Measurements from ENCODE around the gene KCTD16. TPM values are rescaled to one million over a fixed set of nuclear protein-coding genes. Genes with fewer than 3 reads are reported as not detected.

The KCTD16 gene
- total RNA-seq, 1 donor from 2014 or later, result 5.6 TPM

DNA sequence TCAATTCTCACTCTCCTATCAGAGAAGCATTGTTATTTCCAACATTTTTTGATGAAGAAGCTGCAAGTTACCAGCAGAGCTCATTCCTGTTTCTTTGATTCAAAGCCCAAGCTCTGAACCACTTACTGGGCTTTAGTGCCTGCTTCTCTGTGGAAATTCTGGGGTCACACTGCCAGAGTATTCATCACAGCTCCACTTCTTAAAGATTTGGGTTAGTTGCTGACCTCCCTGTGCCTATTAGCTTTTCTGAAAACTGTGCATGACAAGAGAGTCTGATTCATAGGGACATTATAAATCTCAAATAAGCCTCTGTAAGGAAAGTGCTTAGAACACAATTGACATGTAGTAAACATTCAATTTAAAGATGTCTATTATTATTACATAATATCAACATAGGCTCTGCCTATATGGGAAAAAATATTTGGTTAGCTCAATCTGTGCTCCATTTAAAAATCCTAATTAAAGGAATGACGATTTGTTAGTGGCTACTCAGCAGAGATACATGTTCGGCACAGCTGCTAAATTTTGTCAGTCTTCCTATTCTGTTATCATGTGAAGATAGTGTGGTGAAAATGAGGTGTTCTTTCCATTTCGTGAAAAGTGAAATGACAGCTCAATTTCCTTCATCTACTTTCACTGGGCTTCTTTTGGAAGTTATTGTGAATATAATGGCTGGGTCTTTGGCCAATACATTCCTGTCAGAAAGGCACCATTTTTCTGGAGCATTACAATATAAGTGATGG is 293.0 kb downstream of the KCTD16 start:
- no peak for FAIRE-seq
- no peak for DNase-seq (ENCODE audit: low read depth)

DNA sequence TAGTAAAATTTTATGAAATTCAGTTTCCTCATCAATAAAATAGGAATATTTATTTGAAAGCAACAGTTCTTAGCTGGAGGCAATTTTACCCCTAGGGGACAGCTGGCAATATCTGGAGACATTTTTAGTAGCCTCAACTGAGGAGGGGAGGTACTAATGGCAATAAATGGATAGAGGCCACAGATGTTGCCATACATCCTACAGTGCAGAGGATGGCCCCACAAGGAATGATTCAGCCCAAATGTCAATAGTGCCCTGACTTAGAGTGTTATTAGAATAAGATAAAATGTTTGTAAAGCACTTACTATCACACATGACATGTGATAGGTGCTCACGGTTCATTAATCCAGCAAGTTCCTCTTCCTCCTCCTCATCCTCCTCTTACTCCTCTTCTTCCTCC is 293.6 kb downstream of the KCTD16 start:
- Histone ChIP-seq H3K4me1 (ENCODE audit: insufficient read depth, low read length) (peaks cover 8% of the 10 kb centered on the region), H3K9me3 (ENCODE audit: insufficient read depth, low read depth, low read length) (no peaks in the 10 kb centered on the region), H3K9ac (ENCODE audit: low read length) (no peak overlapping the region), H3K4me2 (ENCODE audit: low read length) (no peak overlapping the region), H3K27me3 (ENCODE audit: insufficient read depth, low read length) (no peaks in the 10 kb centered on the region), H4K20me1 (ENCODE audit: insufficient read depth, low read length) (no peaks in the 10 kb centered on the region), H3K36me3 (ENCODE audit: insufficient read depth, low read length) (no peaks in the 10 kb centered on the region), H3K27ac (ENCODE audit: low read depth, low read length) (no peak overlapping the region), H2AFZ (ENCODE audit: low read depth, low read length) (no peak overlapping the region), H3K79me2 (ENCODE audit: insufficient read depth, low read length) (no peaks in the 10 kb centered on the region), H3K4me3 (ENCODE audit: insufficient read depth, low read depth, low read length) (no peak overlapping the region)
- Mint-ChIP-seq H3K4me3 (ENCODE audit: unreplicated experiment) (no peak overlapping the region), H3K9me3 (ENCODE audit: unreplicated experiment) (no peaks in the 10 kb centered on the region), H3K27me3 (ENCODE audit: low read depth, unreplicated experiment) (no peaks in the 10 kb centered on the region), H3K4me1 (ENCODE audit: low read depth, unreplicated experiment) (peaks cover 34% of the 10 kb centered on the region), H3K36me3 (ENCODE audit: low read depth, unreplicated experiment) (no peaks in the 10 kb centered on the region), H3K27ac (ENCODE audit: unreplicated experiment) (no peak overlapping the region)
- no peak for TF ChIP-seq EZH2 (IDR thresholded peaks at IDR 0.05; ENCODE audit: insufficient read depth, low read length)
- TF ChIP-seq, protein P1, sequence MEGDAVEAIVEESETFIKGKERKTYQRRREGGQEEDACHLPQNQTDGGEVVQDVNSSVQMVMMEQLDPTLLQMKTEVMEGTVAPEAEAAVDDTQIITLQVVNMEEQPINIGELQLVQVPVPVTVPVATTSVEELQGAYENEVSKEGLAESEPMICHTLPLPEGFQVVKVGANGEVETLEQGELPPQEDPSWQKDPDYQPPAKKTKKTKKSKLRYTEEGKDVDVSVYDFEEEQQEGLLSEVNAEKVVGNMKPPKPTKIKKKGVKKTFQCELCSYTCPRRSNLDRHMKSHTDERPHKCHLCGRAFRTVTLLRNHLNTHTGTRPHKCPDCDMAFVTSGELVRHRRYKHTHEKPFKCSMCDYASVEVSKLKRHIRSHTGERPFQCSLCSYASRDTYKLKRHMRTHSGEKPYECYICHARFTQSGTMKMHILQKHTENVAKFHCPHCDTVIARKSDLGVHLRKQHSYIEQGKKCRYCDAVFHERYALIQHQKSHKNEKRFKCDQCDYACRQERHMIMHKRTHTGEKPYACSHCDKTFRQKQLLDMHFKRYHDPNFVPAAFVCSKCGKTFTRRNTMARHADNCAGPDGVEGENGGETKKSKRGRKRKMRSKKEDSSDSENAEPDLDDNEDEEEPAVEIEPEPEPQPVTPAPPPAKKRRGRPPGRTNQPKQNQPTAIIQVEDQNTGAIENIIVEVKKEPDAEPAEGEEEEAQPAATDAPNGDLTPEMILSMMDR (IDR thresholded peaks at IDR 0.05; ENCODE audit: insufficient read depth, low read depth, low read length), result no peak
- DNase-seq (ENCODE audit: low read depth) (no peak), FAIRE-seq (no peak)

More for the DNA sequence above, 293.0 kb downstream of the KCTD16 start:
- no peaks in the 10 kb centered on the region for H3K36me3 Mint-ChIP-seq (ENCODE audit: low read depth, unreplicated experiment)
- Histone ChIP-seq H3K9me3 (ENCODE audit: insufficient read depth, low read depth, low read length) (no peaks in the 10 kb centered on the region), H3K36me3 (ENCODE audit: insufficient read depth, low read length) (no peaks in the 10 kb centered on the region), H3K27ac (ENCODE audit: low read depth, low read length) (no peak overlapping the region), H3K27me3 (ENCODE audit: insufficient read depth, low read length) (no peaks in the 10 kb centered on the region), H3K9ac (ENCODE audit: low read length) (no peak overlapping the region), H3K4me1 (ENCODE audit: insufficient read depth, low read length) (peaks cover 2% of the 10 kb centered on the region), H3K4me3 (ENCODE audit: insufficient read depth, low read depth, low read length) (no peak overlapping the region), H3K79me2 (ENCODE audit: insufficient read depth, low read length) (no peaks in the 10 kb centered on the region), H4K20me1 (ENCODE audit: insufficient read depth, low read length) (no peaks in the 10 kb centered on the region), H2AFZ (ENCODE audit: low read depth, low read length) (no peak overlapping the region), H3K4me2 (ENCODE audit: low read length) (no peak overlapping the region)
- no peaks in the 10 kb centered on the region for H3K9me3 Mint-ChIP-seq (ENCODE audit: unreplicated experiment)
- TF ChIP-seq, protein P1 (IDR thresholded peaks at IDR 0.05; ENCODE audit: insufficient read depth, low read depth, low read length), result no peak
- TF ChIP-seq EZH2 (IDR thresholded peaks at IDR 0.05; ENCODE audit: insufficient read depth, low read length), result no peak
- H3K4me3 Mint-ChIP-seq (ENCODE audit: unreplicated experiment), result no peak overlapping the region
- no peak overlapping the region for H3K27ac Mint-ChIP-seq (ENCODE audit: unreplicated experiment)
- H3K4me1 Mint-ChIP-seq (ENCODE audit: low read depth, unreplicated experiment), result peaks cover 30% of the 10 kb centered on the region
- H3K27me3 Mint-ChIP-seq (ENCODE audit: low read depth, unreplicated experiment), result no peaks in the 10 kb centered on the region

DNA sequence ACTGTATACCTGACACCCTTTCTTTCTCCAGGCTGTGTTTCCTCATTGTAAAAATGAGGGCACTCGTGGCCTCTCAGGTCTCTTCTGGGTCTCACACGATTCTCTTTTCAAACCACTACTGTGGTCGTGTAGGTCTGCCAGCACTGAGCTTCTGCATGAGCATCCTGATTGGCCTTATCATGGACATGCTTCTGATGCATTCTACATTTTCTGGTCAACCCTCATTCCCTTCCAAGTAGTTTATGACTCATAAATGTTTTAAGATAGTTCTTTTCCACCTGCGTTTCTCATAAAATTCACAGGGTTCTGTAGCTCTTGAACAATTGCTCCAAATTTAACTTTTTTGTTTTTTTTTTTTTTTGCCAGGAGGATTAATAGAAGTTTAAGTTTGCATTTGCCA is 294.8 kb downstream of the KCTD16 start:
- Histone ChIP-seq H3K9me3 (ENCODE audit: insufficient read depth, low read depth, low read length) (no peaks in the 10 kb centered on the region), H4K20me1 (ENCODE audit: insufficient read depth, low read length) (no peaks in the 10 kb centered on the region), H3K36me3 (ENCODE audit: insufficient read depth, low read length) (no peaks in the 10 kb centered on the region), H2AFZ (ENCODE audit: low read depth, low read length) (no peak overlapping the region), H3K4me2 (ENCODE audit: low read length) (no peak overlapping the region), H3K27ac (ENCODE audit: low read depth, low read length) (no peak overlapping the region), H3K4me1 (ENCODE audit: insufficient read depth, low read length) (peaks cover 8% of the 10 kb centered on the region), H3K27me3 (ENCODE audit: insufficient read depth, low read length) (no peaks in the 10 kb centered on the region), H3K79me2 (ENCODE audit: insufficient read depth, low read length) (no peaks in the 10 kb centered on the region), H3K9ac (ENCODE audit: low read length) (no peak overlapping the region), H3K4me3 (ENCODE audit: insufficient read depth, low read depth, low read length) (no peak overlapping the region)
- Mint-ChIP-seq H3K4me3 (ENCODE audit: unreplicated experiment) (no peak overlapping the region), H3K9me3 (ENCODE audit: unreplicated experiment) (no peaks in the 10 kb centered on the region), H3K36me3 (ENCODE audit: low read depth, unreplicated experiment) (no peaks in the 10 kb centered on the region), H3K27ac (ENCODE audit: unreplicated experiment) (no peak overlapping the region), H3K27me3 (ENCODE audit: low read depth, unreplicated experiment) (no peaks in the 10 kb centered on the region), H3K4me1 (ENCODE audit: low read depth, unreplicated experiment) (peaks cover 38% of the 10 kb centered on the region)
- DNase-seq (ENCODE audit: low read depth) (peak; percentile 44), FAIRE-seq (no peak)
- TF ChIP-seq, protein P1 (IDR thresholded peaks at IDR 0.05; ENCODE audit: insufficient read depth, low read depth, low read length), result no peak
- TF ChIP-seq EZH2 (IDR thresholded peaks at IDR 0.05; ENCODE audit: insufficient read depth, low read length), result no peak
